ENCODE measurements around the gene SNTG2.

Gene SNTG2

GRCh38 chr2:1251520-1251919 is 300.9 kb downstream of the SNTG2 start:
- no peak for DNase-seq

GRCh38 chr2:1253629-1254028 is 303.0 kb downstream of the SNTG2 start:
- DNase-seq = no peak

GRCh38 chr2:1254662-1255343 is 304.2 kb downstream of the SNTG2 start:
- DNase-seq = no peak

GRCh38 chr2:1256632-1257324 is 306.1 kb downstream of the SNTG2 start:
- DNase-seq = no peak

DNA sequence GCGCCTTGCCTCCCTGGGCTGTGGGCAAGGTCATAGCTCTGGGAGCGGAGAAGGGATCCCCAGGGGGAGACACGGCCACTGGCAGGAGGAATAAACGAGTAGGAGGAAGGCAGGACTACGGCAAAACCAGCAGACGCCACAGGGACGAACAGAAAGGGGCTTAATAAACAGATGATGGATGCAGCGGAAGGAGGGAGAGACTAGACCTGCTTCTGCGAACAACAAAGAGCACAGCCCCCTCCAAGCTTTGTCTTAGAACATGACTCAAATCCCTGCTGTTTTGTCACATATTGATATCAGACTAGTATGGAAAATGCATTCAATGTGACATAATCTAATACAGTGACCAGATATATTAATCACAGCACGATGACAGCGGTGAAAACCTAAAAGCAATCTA is 306.7 kb downstream of the SNTG2 start:
- no peak for DNase-seq

GRCh38 chr2:1259746-1260145 is 309.1 kb downstream of the SNTG2 start:
- no peak for DNase-seq

- no peak for DNase-seq
These were observed 312.0 kb downstream of the SNTG2 start for GRCh38 chr2:1262609-1263008.

- DNase-seq = no peak
These were observed 314.8 kb downstream of the SNTG2 start for GRCh38 chr2:1265454-1265853.

DNA sequence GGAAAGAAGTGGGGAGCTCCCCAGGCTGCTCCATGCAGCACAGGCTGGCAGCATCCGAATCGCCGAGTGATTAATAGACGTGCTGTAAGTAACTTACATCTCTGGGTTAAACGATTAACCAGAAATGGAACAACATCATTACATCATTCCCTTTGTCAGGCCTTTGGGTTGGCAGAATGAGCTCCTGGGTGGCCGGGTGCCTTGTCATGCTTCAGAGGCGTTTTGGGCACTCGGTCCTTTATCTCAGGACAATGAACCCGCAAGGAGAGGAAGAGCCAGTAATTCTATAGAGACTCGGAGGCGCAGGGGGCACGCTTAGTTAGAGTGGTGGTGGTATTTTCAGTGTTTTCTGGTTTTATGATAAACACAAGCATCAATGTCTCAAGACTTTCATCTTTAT is 315.7 kb downstream of the SNTG2 start:
- no peak for DNase-seq

DNA sequence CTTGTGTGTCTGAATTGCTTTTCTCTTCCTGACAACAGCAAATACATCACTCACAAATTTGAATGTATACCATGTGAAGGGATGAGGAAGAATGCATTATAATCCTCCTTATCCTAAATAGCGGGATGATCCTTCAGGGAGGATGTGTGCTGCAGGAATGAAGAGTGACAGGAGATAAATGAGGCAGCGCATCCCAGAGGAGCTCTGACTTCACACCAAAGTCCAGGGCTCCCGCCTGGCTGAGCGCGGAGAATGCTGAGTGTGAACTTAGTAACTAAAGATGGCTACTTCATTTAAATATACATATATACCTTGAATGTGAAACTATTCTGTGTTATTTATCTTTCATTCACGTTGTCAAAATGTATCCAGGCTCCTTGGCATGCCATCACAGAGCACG is 317.4 kb downstream of the SNTG2 start:
- no peak for DNase-seq

GRCh38 chr2:1269812-1270211 is 319.2 kb downstream of the SNTG2 start:
- DNase-seq = no peak

DNA sequence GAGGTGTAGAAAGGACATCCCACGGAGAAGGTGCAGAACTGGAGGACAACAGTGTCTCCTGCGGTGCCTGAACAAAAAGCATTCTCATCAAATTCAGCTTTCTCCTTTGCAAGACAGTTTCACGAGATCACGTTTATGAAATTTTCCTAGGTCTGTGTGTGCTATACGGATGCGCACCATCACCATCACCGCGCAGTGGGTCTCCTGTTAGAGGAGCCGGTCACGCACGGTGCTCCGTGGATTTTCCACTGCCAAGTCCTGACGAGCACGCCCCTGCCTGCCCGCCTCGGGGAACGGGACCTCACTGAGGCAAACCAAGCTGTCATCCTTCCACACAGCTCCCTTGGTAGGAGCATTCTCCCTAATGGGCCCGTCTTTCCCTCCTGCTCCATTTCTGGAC is 322.2 kb downstream of the SNTG2 start:
- no peak for DNase-seq

DNA sequence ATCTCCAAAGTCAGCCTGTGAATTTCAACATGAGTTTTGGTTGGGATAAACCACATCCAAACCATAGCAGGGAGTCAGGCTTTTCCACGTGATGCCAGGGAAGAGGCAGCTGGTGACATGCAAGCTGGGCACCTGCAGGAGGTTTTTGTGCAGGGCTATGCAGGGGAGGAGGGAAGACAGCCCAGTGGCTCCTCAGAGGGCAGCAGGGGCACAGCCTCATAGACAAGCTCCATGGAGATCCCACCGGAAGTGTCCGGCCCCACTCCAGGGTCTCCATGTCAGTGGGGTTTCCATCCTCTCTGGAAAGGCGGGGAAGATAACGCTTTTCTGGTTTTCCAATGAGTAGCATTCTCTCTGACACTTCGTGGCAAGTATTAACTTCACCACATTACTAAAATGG is 327.0 kb downstream of the SNTG2 start:
- DNase-seq = no peak

GRCh38 chr2:1278125-1278524 is 327.5 kb downstream of the SNTG2 start:
- DNase-seq = no peak

GRCh38 chr2:1278861-1279260 is 328.2 kb downstream of the SNTG2 start:
- DNase-seq = no peak

GRCh38 chr2:1282552-1282951 is 331.9 kb downstream of the SNTG2 start:
- DNase-seq = no peak

DNA sequence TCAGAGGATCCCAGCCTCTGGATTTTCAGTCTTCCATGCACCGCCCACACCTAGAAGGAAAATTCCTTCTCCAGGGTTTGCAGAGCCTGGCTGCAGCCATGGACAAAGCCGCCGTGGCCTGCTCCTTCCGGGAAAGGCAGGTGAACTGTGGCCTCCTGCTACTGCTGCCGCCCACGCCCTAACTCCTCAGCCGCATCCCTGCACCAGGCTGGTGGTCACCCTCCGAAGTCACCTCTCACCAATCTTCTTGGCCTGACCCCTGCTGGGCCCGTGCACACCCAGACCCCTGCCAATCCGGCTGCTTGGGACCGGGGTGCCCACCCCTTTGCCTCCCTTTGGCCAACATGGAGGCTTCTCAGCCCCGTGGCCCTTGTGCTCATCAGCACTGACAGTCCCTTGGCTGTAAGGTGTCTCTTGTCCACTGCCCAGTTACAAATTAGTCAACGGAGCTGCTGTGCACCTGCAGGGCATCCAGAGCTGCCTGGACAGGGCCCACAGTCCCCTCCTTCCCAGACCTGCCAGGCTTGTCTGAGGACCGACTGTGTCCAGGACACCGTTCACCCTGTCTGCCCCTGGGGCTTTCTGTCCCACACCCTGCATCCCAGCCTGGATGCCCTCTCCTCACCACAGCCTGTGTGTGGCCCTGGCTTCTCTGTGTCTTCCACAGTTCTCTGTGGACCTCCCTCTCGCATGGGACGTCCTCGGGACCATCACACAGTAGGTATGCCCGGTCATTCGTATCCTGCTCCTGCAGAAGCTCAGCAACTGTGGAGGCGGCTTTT is 332.6 kb downstream of the SNTG2 start:
- DNase-seq = no peak

- DNase-seq = no peak
These were observed 333.2 kb downstream of the SNTG2 start for GRCh38 chr2:1283871-1284270.

DNA sequence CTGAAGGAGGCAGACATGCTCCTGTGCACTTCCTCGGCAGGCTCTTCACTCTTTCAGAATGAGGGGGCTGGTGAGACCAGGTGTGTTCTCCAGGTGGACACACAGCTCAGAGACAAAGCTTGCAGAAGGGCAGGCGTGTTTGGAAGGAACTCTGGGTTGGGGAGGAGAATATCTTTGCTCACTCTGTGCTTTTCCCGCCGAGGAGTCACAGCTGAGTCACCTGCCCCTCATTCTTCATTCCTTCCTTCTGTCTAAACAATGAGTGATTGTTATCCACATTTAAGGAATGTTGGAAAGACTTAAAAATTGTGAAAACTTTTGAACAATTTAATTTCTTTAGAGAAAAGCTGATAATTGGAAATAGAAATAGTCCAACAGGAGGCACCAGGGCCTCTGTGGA is 336.3 kb downstream of the SNTG2 start:
- no peak for DNase-seq

DNA sequence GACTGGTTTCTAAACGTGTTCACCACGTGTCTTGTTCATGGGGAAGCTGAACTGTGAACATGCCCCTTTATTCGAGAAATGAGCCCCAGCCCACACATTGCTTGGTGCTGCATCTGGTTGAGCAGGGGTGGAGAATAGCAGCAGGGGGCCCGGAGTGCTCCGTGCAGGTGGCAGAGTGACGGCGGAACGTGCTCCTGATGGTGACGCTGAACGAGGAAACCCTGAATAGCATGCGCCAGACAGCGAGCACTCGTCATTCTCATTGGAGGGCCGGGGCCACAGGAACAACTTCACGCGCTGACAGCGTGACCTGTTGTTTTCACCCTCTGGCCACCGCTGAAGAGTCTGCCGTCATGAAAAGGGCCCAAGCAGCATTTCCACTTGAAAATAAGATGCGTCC is 336.8 kb downstream of the SNTG2 start:
- DNase-seq = no peak

- no peak for DNase-seq
These were observed 344.3 kb downstream of the SNTG2 start for GRCh38 chr2:1294900-1295299.

GRCh38 chr2:1295740-1296139 is 345.1 kb downstream of the SNTG2 start:
- DNase-seq = no peak

DNA sequence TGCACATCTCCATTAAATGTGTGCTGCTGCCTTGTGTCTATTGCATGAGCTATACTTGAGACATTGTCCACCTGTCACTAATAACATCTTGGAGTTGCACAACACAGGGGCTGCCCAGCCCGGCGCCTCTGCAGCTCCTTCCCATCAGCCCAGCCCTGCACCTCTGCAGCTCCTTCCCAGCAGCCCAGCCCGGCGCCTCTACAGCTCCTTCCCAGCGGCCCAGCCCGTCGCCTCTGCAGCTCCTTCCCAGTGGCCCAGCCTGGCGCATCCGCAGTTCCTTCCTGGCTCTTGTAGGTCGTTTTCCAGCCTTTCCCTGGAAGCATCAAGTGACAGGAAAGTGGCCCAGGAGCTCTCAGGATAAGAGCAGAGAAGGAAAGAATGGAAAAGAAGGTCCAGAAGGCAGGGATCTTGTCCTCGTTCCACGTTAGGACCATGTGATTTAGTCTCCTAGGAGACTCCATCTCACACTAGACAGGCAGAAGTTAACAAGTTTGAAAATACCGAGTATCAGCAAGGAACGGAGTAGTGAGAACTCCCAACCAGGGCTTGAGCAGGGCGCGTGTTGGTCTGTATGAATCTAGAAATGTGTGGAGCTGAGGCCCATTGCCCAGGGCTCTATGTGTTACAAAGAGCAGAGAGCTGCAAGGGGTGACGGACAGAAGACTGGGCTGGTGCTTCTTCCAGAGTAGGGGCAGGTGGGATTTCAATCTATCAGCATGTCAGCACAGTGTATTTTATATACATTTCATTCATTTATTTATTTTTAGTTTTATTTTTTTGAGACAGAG is 346.9 kb downstream of the SNTG2 start:
- no peak for DNase-seq

All from bone marrow (tissue), 2 donors.